ENCODE data around the gene ABCD1.
A peak's percentile ranks its signal among the peaks of the same experiment; 100 is the strongest.

ABCD1 gene

GRCh38 chrX:153763989-153764755 lies 39.5 kb downstream of the ABCD1 start, which contains the start of gene PLXNB3:
TSS of gene PLXNB3 (plus strand) at chrX:153764249. CDS start at chrX:153765536, 1,287 bp downstream.
- DNase-seq = peak; percentile 45 to 64 (median 58)

- DNase-seq = peak in 1 of 5 donors; percentile 4
Measured at GRCh38 chrX:153764786-153765137, 40.1 kb downstream of the ABCD1 start.

GRCh38 chrX:153765138-153766079 lies 40.8 kb downstream of the ABCD1 start:
- peak in 1 of 5 donors; percentile 3 for DNase-seq

- no peak for DNase-seq
Measured at GRCh38 chrX:153766098-153766817, 41.6 kb downstream of the ABCD1 start.

- no peak for DNase-seq
Measured at GRCh38 chrX:153766871-153767673, 42.4 kb downstream of the ABCD1 start.

- DNase-seq = peak in 1 of 5 donors; percentile 3
Measured at GRCh38 chrX:153767674-153768055, 43.0 kb downstream of the ABCD1 start.

- DNase-seq = peak in 1 of 5 donors; percentile 3
Measured at GRCh38 chrX:153768311-153769157, 43.9 kb downstream of the ABCD1 start.

GRCh38 chrX:153769158-153769864 lies 44.7 kb downstream of the ABCD1 start:
- peak in 1 of 5 donors; percentile 4 for DNase-seq

GRCh38 chrX:153769865-153770600 lies 45.4 kb downstream of the ABCD1 start:
- no peak for DNase-seq

GRCh38 chrX:153770601-153771414 lies 46.2 kb downstream of the ABCD1 start:
- no peak for DNase-seq

GRCh38 chrX:153771415-153772315 lies 47.0 kb downstream of the ABCD1 start:
- DNase-seq = peak in 1 of 5 donors; percentile 5

GRCh38 chrX:153772316-153773217 lies 47.9 kb downstream of the ABCD1 start:
- peak in 1 of 5 donors; percentile 1 for DNase-seq

GRCh38 chrX:153773218-153773611 lies 48.6 kb downstream of the ABCD1 start:
- DNase-seq = peak in 1 of 5 donors; percentile 0

- DNase-seq = no peak
Measured at GRCh38 chrX:153773741-153774575, 49.3 kb downstream of the ABCD1 start.

- DNase-seq = no peak
Measured at GRCh38 chrX:153774576-153775292, 50.1 kb downstream of the ABCD1 start.
